RCC 7860 (cell line): ENCODE data around the gene NID2.

ENCODE experiments used
- DNase-seq: peaks from one replicate; pipeline ENCODE4 v3.0.0-alpha.2; 2015; ENCODE audit warnings: low spot score
- FAIRE-seq: peaks from 2 replicates; lab custom pipeline; 2012; peaks lifted over from hg19 to GRCh38; lab: Jason Lieb, UNC

The NID2 gene, protein sequence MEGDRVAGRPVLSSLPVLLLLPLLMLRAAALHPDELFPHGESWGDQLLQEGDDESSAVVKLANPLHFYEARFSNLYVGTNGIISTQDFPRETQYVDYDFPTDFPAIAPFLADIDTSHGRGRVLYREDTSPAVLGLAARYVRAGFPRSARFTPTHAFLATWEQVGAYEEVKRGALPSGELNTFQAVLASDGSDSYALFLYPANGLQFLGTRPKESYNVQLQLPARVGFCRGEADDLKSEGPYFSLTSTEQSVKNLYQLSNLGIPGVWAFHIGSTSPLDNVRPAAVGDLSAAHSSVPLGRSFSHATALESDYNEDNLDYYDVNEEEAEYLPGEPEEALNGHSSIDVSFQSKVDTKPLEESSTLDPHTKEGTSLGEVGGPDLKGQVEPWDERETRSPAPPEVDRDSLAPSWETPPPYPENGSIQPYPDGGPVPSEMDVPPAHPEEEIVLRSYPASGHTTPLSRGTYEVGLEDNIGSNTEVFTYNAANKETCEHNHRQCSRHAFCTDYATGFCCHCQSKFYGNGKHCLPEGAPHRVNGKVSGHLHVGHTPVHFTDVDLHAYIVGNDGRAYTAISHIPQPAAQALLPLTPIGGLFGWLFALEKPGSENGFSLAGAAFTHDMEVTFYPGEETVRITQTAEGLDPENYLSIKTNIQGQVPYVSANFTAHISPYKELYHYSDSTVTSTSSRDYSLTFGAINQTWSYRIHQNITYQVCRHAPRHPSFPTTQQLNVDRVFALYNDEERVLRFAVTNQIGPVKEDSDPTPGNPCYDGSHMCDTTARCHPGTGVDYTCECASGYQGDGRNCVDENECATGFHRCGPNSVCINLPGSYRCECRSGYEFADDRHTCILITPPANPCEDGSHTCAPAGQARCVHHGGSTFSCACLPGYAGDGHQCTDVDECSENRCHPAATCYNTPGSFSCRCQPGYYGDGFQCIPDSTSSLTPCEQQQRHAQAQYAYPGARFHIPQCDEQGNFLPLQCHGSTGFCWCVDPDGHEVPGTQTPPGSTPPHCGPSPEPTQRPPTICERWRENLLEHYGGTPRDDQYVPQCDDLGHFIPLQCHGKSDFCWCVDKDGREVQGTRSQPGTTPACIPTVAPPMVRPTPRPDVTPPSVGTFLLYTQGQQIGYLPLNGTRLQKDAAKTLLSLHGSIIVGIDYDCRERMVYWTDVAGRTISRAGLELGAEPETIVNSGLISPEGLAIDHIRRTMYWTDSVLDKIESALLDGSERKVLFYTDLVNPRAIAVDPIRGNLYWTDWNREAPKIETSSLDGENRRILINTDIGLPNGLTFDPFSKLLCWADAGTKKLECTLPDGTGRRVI (N-terminal part only)

GRCh38 chr14:52068615-52069306 is at the start of gene NID2:
Gene NID2 (minus strand): TSS chr14:52069059. CDS start chr14:52068994, 65 bp downstream.
- FAIRE-seq (no peak), DNase-seq (no peak)

- FAIRE-seq (no peak), DNase-seq (no peak)
Measured at GRCh38 chr14:52117111-52117832, 48.4 kb upstream of the NID2 start.

DNA sequence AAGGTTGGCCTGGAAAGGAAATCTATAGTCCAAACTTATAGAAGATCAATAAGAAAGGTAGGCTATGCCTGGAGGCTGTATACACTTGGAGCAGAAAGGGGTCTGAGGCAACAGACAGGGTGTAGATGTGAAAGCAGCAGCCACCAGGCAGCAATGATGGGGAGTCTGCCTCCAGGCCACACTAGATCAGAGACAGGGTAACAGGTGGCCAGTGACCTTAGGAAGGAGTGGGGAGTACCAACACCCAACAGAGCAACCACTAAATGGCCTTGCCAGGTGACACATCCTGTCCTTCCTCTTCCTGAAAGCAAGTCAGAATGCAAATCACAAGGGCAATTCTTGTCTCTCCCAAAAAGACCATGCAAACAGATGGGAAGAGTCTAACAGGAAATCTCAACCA is 46.4 kb upstream of the NID2 start:
- DNase-seq (no peak), FAIRE-seq (no peak)

GRCh38 chr14:52112336-52113018 is 43.6 kb upstream of the NID2 start:
- peak; percentile 80 for FAIRE-seq
- peak; percentile 45 for DNase-seq

DNA sequence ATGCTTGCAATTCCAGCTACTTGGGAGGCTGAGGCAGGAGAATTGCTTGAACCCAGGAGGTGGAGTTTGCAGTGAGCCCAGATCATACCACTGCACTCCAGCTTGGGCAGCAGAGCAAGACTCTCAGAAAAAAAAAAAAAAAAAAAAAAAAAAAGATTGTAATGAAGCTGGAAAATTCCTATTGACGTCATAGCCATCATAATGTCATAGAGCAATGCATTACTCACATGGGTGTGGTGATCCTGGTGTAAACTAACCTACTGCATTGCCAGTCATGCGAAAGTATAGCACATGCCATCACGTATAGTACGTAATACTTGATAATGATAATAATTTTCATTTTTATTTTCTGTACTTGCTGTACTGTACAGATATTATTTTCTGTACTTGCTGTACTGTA is 42.7 kb upstream of the NID2 start:
- DNase-seq: peak; percentile 42
- no peak for FAIRE-seq

- peak; percentile 68 for FAIRE-seq
- DNase-seq: peak; percentile 55
Measured at GRCh38 chr14:52110441-52111086, 41.7 kb upstream of the NID2 start.

DNA sequence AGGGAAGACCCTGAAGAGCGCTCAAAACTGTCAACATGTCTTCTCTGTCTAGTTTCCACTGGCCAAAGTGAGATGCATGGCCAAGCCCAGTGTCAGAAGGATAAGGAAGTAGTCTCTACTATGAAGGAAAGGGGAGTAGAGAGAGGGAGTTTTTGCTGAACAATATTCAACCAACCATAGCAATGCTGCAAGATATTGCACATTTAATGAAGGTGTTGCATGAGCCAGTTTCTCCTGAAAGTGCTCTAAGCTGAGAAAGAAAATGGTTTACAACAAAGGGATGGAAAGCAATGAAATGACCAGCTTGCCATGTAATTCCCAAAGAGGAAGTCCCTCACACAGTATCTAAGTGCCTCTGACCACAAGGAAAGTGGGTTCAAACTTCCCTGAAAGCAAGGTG is 40.0 kb upstream of the NID2 start:
- no peak for FAIRE-seq
- no peak for DNase-seq

DNA sequence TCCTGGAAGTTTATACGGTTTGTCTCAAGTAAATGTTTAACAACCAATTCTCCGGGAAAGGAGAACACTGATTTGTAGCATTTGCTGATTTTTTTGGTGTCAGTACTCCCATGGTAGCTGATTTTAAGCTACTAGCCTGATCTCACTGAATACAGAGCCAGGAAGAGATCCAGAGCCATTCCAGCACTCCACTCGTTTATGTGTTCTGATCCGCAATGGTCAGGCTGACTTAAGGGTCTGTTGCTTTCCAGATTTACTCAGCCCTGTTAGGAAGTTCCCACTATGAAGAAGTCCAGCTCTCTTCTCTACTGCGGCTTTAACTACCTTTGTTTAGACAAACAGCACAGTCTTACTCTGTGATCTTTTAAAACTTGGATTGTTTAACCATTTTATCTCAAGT is 38.0 kb upstream of the NID2 start:
- FAIRE-seq: peak; percentile 81
- DNase-seq: peak; percentile 23

GRCh38 chr14:52103416-52103815 is 34.6 kb upstream of the NID2 start:
- no peak for DNase-seq
- no peak for FAIRE-seq

- DNase-seq (no peak), FAIRE-seq (no peak)
Measured at GRCh38 chr14:52095794-52096193, 26.9 kb upstream of the NID2 start.

DNA sequence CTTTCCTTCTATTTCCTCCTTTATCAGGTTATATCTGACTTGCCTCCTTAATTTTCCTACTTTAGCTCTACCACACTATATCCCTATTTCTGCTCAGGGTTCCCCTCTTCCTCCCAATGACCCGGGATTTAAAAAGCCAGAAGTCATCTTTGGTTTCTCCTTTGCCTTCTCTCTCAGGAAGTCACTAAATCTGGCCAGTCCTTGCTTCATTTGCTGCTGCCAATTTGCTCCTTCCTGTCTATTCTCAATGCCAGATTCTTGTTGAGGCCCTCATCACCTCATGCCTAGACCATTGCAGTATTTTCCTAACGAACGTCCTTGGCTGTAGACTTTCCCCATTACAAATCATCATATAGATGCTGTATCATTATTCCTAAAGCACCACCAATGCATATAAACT is 26.5 kb upstream of the NID2 start:
- FAIRE-seq (no peak), DNase-seq (no peak)

- FAIRE-seq: no peak
Measured at GRCh38 chr14:52094546-52095271, 25.9 kb upstream of the NID2 start.

DNA sequence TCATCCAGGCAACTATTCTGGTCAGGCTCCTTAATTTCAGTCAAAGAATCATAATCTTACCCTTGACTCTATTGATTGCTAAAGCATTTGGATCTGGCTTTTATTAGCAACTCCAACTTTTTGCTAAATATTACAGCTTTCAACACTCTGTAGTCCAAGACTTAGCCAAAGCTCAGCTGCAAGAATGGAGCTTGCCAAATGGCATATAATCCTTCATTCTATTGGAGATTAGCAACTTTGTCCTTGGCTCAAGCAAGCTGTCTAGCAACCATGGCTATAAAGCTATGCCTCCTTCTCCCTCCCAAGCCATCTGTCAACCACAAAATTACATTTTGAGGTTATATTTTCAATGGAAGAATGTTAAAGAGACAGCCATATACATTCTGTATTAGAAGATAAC is 23.1 kb upstream of the NID2 start:
- DNase-seq (no peak), FAIRE-seq (no peak)

More at GRCh38 chr14:52094546-52095271, 25.9 kb upstream of the NID2 start:
- no peak for DNase-seq

DNA sequence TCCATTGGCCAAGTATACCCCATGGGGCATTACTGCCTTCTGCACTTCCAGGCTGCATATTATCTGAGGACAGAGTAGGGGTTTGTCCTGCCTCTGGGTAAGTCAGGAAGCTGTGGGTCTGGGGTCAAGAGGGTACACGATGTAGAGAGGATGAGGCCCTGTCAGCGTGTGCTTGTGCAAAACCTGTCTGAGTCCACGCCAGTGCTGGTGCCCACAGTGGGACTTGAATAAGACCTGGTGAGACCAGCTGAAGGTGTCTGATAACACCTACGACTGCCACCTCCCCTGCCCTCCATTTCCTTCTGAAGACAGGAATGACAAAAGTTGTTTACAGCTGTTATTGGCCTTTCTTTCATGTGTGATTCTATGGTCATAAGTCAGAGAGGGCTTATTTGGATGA is 22.1 kb upstream of the NID2 start:
- FAIRE-seq: no peak
- DNase-seq: no peak

GRCh38 chr14:52089218-52089617 is 20.4 kb upstream of the NID2 start:
- no peak for DNase-seq
- FAIRE-seq: no peak

DNA sequence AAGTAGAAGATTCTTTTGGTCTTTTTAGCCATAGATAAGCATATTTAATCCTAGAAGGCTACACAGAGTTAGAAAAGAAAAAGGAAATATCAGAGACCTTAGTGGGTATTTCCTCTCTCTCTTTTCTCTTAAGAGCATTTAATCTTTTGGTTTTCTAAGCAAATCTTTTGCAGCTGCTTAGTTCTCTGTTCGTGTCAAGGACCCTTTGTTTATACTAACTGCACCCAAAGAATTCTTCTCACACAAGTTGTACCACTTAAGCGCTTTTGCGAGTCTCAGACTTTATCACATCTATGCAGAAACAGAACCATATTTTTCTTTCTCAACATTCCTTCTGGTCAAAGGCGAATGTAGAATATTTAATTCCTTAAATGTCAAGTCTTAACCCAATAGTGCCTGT is 17.9 kb upstream of the NID2 start:
- no peak for FAIRE-seq
- no peak for DNase-seq

- no peak for FAIRE-seq
- no peak for DNase-seq
Measured at GRCh38 chr14:52082903-52083302, 14.0 kb upstream of the NID2 start.

GRCh38 chr14:52081964-52082363 is 13.1 kb upstream of the NID2 start:
- FAIRE-seq (no peak), DNase-seq (no peak)
